GM12872 (cell line): ENCODE results near the gene ELP4.

Experiments
- TF ChIP-seq, protein P1 (sequence below): IDR thresholded peaks from 3 replicates; pipeline ENCODE4 v1.5.1; 2011; ENCODE audit warnings: low read depth, mild to moderate bottlenecking, low read length, moderate library complexity; ENCODE audit not compliant: insufficient read depth

Gene ELP4

DNA sequence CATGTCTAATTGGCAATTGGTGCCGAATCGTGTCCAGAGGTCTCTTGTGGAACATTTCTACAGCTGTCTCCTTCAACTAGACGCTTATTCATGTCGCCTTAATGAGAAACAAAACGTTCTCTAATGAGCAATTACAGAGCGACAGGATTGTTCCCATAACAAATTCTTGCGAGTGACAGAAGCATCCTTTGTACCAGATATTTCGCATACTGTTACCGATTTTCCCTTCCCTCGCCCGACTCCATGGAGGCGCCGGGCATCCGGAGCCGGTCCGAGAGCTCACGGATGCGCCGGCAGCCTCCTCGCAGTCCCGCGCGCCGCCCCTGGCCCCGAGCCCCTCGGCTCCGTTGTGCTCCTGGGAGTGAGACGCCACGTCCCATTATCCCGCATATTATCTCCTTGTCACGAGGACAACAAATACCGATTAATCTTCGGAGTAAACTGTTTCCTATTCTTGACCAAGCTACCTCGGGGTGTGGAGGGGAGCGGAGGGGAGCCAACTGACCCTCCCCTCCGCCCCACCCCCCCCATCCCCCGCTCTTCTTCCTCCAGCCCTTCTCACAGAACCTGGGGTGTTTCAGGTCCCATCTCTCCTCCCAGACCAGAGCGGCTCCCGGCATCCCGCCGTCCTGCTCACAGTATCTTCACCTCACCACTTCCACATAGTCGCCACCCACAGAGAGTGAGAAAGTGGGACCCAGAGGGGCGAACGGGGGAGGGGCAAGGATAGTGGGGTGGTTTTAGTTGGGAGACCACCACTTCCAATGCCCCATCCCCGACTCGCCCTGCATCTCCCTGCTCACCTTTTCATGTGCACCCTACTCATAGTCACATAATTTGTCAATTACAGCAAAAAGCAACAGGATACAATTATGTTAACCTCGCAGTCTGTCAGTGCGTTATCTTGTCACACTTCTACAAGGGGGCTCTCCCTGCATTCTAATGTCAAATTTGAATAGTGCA lies 290.1 kb downstream of the ELP4 start:
- TF ChIP-seq, protein P1, sequence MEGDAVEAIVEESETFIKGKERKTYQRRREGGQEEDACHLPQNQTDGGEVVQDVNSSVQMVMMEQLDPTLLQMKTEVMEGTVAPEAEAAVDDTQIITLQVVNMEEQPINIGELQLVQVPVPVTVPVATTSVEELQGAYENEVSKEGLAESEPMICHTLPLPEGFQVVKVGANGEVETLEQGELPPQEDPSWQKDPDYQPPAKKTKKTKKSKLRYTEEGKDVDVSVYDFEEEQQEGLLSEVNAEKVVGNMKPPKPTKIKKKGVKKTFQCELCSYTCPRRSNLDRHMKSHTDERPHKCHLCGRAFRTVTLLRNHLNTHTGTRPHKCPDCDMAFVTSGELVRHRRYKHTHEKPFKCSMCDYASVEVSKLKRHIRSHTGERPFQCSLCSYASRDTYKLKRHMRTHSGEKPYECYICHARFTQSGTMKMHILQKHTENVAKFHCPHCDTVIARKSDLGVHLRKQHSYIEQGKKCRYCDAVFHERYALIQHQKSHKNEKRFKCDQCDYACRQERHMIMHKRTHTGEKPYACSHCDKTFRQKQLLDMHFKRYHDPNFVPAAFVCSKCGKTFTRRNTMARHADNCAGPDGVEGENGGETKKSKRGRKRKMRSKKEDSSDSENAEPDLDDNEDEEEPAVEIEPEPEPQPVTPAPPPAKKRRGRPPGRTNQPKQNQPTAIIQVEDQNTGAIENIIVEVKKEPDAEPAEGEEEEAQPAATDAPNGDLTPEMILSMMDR, result no peak

DNA sequence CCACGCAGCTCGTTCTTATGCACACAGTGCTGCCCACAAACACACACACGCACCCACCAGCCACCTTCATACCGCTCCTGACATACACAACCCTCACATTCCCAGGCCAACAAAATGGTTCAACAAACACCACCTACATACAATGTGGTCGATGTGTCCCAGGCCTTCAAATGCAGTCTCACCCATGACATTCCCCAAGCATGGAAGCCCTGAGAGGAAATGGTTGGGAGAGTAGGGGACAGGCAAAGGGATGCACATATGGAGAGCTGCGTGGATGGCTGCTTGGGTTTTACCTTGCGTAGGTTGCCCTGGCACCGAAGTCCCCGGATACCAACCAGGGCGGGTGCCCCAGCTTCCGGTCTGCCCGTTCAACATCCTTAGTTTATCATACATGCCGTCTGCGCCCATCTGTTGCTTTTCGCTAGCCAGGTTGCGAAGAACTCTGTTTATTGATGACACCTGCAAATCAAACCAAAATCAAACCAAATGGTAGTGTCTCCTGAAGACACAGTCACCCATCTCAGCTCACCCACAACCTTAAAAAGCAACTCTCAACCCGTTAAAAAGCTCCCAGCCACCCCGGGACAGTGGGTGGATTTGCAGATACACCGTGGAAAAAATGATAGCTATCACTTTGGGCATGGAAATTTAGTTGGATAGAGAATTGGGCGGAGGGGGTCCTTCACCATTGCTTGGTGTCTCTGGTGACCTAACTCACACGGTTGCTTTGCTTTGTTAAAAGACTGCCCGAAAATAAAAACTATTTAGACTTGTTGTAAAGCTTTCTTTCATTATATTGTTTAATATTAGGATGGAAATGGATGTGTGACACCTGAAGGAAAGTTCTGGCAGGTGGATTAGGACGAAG lies 291.1 kb downstream of the ELP4 start:
- TF ChIP-seq, protein P1, result no peak

DNA sequence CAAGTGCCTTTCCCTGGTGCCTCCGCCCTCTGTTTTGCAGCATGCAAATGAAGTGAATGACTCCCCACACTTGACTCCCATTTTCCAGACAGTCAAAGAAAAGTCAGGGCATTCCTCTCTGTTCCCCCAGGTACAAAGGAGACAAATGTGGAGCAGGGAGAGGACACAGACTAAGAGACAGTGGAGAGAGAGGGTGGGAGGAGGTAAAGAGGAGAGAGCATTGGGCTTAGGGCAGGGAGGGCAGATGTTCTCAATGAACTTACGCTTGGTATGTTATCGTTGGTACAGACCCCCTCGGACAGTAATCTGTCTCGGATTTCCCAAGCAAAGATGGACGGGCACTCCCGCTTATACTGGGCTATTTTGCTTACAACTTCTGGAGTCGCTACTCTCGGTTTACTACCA lies 291.7 kb downstream of the ELP4 start:
- TF ChIP-seq, protein P1, result no peak

DNA sequence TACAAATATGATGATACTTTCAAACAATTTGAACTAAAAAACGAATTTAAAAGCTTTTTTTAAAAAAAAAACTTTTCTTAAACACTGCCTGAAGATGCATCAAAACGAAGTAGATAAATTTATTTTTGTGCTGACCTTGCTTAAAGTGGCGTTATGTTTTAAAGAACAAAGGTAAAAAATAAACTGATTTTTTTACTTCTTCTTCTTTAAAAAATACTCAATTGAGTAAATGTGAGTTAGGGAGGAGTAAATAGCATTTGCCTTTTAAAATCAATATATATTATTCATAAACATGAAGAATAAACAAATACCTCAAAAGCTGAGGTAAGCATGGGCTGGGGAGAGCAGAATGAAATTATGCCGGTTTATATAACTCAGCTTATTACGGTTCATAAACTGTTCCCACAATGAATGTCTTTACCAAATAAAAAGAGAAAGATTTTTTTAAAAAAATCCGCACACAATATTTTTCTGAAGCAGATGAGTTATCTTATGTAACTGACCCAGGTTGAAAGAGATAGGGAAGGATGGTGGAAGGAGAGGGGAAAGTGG lies 292.5 kb downstream of the ELP4 start:
- TF ChIP-seq, protein P1, result no peak

DNA sequence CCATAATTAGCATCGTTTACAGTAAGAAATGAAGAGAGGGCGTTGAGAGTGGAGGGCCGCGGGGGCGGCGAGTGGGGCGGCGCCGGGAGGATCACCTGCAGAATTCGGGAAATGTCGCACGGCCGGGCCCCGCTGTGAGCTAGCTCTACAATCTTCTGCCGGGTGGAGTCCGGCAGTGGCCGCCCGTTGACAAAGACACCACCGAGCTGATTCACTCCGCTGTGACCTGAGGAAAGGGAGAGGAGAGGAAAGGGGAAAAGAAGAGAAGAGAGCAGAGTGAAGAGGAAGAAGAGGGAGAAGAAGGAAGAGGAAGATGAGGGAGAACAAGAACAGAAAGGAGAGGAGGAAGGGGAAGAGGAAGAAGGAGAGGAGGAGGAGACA lies 293.0 kb downstream of the ELP4 start:
- TF ChIP-seq, protein P1, result no peak

DNA sequence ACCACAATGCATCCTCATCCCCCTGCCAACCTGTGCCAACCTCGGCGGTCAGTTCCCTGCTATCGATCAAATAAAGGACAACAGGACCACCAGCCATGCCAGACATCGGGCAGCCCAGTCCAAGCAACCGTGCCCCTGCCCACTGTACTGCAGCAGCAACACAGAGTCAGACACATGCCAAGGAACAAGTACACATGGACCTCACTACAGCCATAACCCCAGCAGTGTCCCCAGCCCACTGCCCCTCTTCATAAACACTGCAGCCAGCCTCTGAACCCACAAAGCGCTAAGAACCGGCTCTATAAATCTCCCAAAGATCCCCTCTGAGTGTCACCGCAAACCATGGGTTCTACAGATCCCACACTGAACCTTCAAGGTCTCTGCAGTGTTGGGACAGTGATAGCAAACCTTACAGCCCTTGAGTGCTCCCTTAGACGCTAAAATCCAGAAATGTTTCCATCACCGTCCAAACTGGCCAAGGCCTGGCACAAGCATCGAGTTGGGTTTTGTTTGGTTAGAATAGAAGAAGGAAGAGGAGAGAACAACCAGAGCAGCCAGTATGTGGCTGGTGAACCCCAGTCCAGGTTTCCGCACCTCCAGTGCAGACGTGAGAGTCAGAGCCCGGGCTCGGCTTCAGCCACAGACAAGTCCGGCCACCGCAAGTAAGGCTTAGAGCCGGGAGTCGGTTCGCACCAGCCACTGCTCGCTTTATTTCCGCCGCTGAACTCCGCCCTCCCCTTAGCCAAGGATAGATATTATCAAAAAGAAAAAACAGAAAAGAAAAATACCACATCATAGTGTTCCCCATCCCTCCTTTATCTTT lies 293.6 kb downstream of the ELP4 start:
- TF ChIP-seq, protein P1, result no peak
